SU-DHL-6 (cell line): ENCODE results near the gene ATG3.

Experiments used
- H2AFZ ChIP-seq: fragments of 200-600 bp; sonication (generic); 2 replicates; pipeline ENCODE4 v1.6.1; 2014; ENCODE audit warnings: low read depth, mild to moderate bottlenecking, moderate library complexity, mixed read lengths, antibody characterized with exemption, low read length; ENCODE audit not compliant: severe bottlenecking
- H3F3A ChIP-seq: fragments of 200-600 bp; shearing (Covaris generic); 2 replicates; pipeline ENCODE4 v1.6.0; 2016; ENCODE audit warnings: antibody characterized with exemption, mild to moderate bottlenecking; ENCODE audit not compliant: insufficient read depth
- H3K27ac ChIP-seq: fragments of 200-600 bp; sonication (generic); 2 replicates; pipeline ENCODE4 v1.5.1; 2016; ENCODE audit warnings: low read depth, mild to moderate bottlenecking, low read length, moderate library complexity, mixed read lengths
- H3K27me3 ChIP-seq: fragments of 200-600 bp; sonication (generic), shearing (Covaris generic); 2 replicates; pipeline ENCODE4 v1.6.0; 2014; ENCODE audit warnings: mild to moderate bottlenecking, low read length
- H3K36me3 ChIP-seq: fragments of 200-600 bp; sonication (generic); 2 replicates; pipeline ENCODE4 v1.6.1; 2014; ENCODE audit warnings: mild to moderate bottlenecking, low read length, mixed read lengths
- H3K4me2 ChIP-seq: fragments of 300-600, 200-600 bp; shearing (Covaris generic), sonication (generic); 2 replicates; pipeline ENCODE4 v1.6.0; 2014; ENCODE audit warnings: low read length, low read depth, mild to moderate bottlenecking; ENCODE audit not compliant: poor library complexity, severe bottlenecking
- H3K4me3 ChIP-seq: fragments of 200-600 bp; sonication (generic); 2 replicates; pipeline ENCODE4 v1.5.1; 2014; ENCODE audit warnings: antibody characterized with exemption, low read length, mild to moderate bottlenecking, mixed read lengths; ENCODE audit not compliant: insufficient read depth, poor library complexity, severe bottlenecking
- H3K79me2 ChIP-seq: fragments of 200-600 bp; sonication (generic); 2 replicates; pipeline ENCODE4 v1.6.1; 2014; ENCODE audit warnings: mild to moderate bottlenecking, low read length, moderate library complexity; ENCODE audit not compliant: insufficient read depth
- H3K9ac ChIP-seq: fragments of 200-600 bp; sonication (generic); 2 replicates; pipeline ENCODE4 v1.7.0; 2014; ENCODE audit warnings: mild to moderate bottlenecking, low read length
- H3K9me2 ChIP-seq: fragments of 200-600 bp; sonication (generic); replicated peaks from 2 replicates; pipeline ENCODE4 v1.6.1; 2014; ENCODE audit warnings: low read length; ENCODE audit not compliant: insufficient read depth
- H3K9me3 ChIP-seq: fragments of 200-600 bp; sonication (generic); 2 replicates; pipeline ENCODE4 v1.6.1; 2014; ENCODE audit warnings: low read length, mixed read lengths; ENCODE audit not compliant: insufficient read depth
- H4K20me1 ChIP-seq: fragments of 200-600 bp; sonication (generic); 2 replicates; pipeline ENCODE4 v1.6.1; 2014; ENCODE audit warnings: low read depth, mild to moderate bottlenecking, antibody characterized with exemption, low read length, moderate library complexity, mixed read lengths
- CTCF ChIP-seq: fragments of 200-600 bp; sonication (generic); IDR thresholded peaks from one replicate; pipeline ENCODE4 v1.5.1; 2017; ENCODE audit warnings: antibody characterized with exemption, mild to moderate bottlenecking, low read length, moderate library complexity; ENCODE audit not compliant: insufficient read depth, poor library complexity, severe bottlenecking
- EZH2phosphoT487 ChIP-seq: fragments of 200-600 bp; sonication (generic), shearing (Covaris generic); conservative IDR thresholded peaks from 2 replicates; pipeline ENCODE4 v1.6.1; 2018; ENCODE audit warnings: mild to moderate bottlenecking, antibody characterized with exemption, low read length, moderate library complexity, mixed read lengths

ATG3 gene

GRCh38 chr3:112514527-112515128 is 47.1 kb downstream of the ATG3 start:
- no peak overlapping the region for H3K9ac ChIP-seq
- no peak overlapping the region for H3K27ac ChIP-seq
- H3F3A ChIP-seq: no peaks in the 10 kb centered on the region; the same call in 1 of the 2 replicates
- peaks cover 5% of the 10 kb centered on the region; the same call in 1 of the 2 replicates for H3K36me3 ChIP-seq
- H3K27me3 ChIP-seq: no peaks in the 10 kb centered on the region
- TF ChIP-seq CTCF (no peak), EZH2phosphoT487 (no peak)
- no peak overlapping the region for H3K4me2 ChIP-seq
- H4K20me1 ChIP-seq: no peaks in the 10 kb centered on the region
- H3K9me3 ChIP-seq: peaks cover 18% of the 10 kb centered on the region; the same call in 1 of the 2 replicates
- H2AFZ ChIP-seq: peak overlapping the region; percentile 29
- no peaks in the 10 kb centered on the region for H3K79me2 ChIP-seq
- no peaks in the 10 kb centered on the region for H3K9me2 ChIP-seq
- no peak overlapping the region for H3K4me3 ChIP-seq

- H3K27ac ChIP-seq: no peak overlapping the region
- H3K9me2 ChIP-seq: no peaks in the 10 kb centered on the region
- H4K20me1 ChIP-seq: no peaks in the 10 kb centered on the region
- no peaks in the 10 kb centered on the region; the same call in 1 of the 2 replicates for H3F3A ChIP-seq
- H3K9me3 ChIP-seq: peaks cover 18% of the 10 kb centered on the region; the same call in 1 of the 2 replicates
- TF ChIP-seq EZH2phosphoT487 (no peak), CTCF (no peak)
- H3K4me2 ChIP-seq: no peak overlapping the region
- H3K27me3 ChIP-seq: no peaks in the 10 kb centered on the region
- no peak overlapping the region for H3K4me3 ChIP-seq
- no peaks in the 10 kb centered on the region for H3K79me2 ChIP-seq
- H3K36me3 ChIP-seq: peaks cover 5% of the 10 kb centered on the region; the same call in 1 of the 2 replicates
- no peak overlapping the region for H3K9ac ChIP-seq
- no peak overlapping the region for H2AFZ ChIP-seq
These were observed 49.4 kb downstream of the ATG3 start for GRCh38 chr3:112512320-112512719.

- Histone ChIP-seq H4K20me1 (no peaks in the 10 kb centered on the region), H3K9ac (no peak overlapping the region), H3K79me2 (no peaks in the 10 kb centered on the region), H3K4me2 (no peak overlapping the region), H3K27me3 (no peaks in the 10 kb centered on the region), H2AFZ (no peak overlapping the region), H3F3A (no peaks in the 10 kb centered on the region), H3K4me3 (no peak overlapping the region), H3K9me2 (no peaks in the 10 kb centered on the region), H3K9me3 (peaks cover 14% of the 10 kb centered on the region; the same call in 1 of the 2 replicates), H3K27ac (no peak overlapping the region), H3K36me3 (peaks cover 5% of the 10 kb centered on the region; the same call in 1 of the 2 replicates)
- TF ChIP-seq EZH2phosphoT487 (no peak), CTCF (no peak)
These were observed 52.9 kb downstream of the ATG3 start for GRCh38 chr3:112508860-112509259.
